ENCODE measurements around the gene COL20A1.

- TF ChIP-seq POLR2A (IDR thresholded peaks at IDR 0.05) (no peak), CTCF (IDR thresholded peaks at IDR 0.05) (no peak)
Measured at GRCh38 chr20:63346131-63347080, 53.4 kb downstream of the COL20A1 start.

Measured in testis (tissue), 2 donors.